NCI-H2227 (cell line): Measurements from ENCODE around the gene CDYL.

Experiments used
- DNase-seq: peaks from one replicate; lab custom pipeline; 2025; ENCODE audit not compliant: unreplicated experiment; lab: John Stamatoyannopoulos, UW

The CDYL gene

GRCh38 chr6:4802312-4802935, 26.2 kb downstream of the CDYL start:
- no peak for DNase-seq

DNA sequence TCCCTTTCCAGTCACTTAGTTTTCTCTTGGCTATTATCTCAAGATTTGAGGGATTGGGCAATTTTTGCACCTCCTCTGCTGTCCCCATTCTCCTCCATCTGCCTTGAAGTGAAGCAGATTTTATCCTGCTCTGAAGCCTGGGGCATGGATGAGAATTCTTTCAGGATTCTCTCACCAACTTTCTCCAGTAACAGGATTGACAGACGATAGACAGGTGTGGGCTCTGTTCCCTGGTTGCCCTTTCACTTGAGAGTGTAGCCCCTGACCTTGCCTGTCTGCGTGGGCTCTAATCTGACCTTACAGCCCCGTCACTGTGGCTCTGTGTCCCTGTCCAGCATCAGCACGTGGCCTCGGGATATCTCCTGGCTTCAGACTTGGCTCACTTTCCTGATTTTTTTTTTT, 27.1 kb downstream of the CDYL start:
- DNase-seq, result no peak

DNA sequence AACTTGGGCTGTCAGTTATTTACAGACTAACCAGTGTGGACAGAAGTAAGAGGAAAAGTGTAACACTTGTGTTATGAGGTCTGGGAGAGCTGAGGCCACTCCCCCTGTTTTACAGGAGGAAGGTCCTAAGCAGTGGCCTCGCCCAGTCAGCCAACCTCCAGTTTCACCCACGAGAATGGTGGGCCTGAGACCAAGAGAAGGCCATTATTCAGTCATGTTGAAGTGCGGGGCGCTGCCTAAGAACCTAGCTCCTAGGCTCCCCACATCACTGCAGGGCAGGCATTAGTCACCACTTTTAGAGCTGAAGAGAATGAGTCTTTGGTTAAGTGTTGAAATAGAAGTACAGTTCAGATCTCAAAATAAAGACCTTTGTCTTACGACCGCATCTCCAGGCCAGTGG, 27.9 kb downstream of the CDYL start:
- no peak for DNase-seq

GRCh38 chr6:4805553-4806336, 29.5 kb downstream of the CDYL start:
- peak; percentile 50 for DNase-seq

- DNase-seq, result no peak
Measured at GRCh38 chr6:4806337-4806725, 30.1 kb downstream of the CDYL start.

DNA sequence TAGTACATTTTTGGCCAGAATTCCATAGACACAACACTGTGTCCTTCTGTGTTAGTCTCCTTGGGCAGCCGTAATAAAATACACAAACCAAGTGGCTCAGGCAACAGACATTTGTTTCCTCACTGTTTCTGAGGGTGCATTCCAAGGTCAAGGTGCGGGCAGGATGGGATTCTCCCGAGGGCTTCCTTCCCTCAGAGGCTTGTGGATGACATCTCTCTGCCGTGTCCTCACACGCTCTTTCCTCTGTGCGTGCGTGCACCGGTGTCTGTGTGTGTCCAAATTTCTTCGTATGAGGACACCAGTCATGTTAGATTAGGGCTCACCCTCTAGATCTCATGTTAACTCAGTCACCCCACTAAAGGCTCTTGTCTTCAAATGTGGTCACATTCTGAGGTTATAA, 30.6 kb downstream of the CDYL start:
- DNase-seq, result no peak

DNA sequence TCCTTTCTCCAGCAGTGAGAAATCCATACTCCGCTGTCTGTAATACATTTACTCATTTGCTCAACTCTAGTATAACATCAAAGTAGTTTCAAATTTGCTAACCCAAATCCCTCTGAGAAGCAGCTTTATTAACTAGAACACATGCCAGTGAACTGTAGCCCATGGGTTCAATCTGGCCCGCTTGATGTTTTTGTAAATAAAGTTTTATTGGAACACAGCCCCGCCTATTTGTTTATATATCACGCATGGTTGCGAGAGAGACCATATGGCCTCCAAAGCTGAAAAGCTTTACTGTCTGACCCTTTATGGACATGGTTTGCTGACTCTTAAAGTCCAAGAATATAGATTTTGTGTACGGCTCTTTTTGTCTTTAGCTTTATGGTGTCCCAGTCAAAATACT, 32.2 kb downstream of the CDYL start:
- no peak for DNase-seq

DNA sequence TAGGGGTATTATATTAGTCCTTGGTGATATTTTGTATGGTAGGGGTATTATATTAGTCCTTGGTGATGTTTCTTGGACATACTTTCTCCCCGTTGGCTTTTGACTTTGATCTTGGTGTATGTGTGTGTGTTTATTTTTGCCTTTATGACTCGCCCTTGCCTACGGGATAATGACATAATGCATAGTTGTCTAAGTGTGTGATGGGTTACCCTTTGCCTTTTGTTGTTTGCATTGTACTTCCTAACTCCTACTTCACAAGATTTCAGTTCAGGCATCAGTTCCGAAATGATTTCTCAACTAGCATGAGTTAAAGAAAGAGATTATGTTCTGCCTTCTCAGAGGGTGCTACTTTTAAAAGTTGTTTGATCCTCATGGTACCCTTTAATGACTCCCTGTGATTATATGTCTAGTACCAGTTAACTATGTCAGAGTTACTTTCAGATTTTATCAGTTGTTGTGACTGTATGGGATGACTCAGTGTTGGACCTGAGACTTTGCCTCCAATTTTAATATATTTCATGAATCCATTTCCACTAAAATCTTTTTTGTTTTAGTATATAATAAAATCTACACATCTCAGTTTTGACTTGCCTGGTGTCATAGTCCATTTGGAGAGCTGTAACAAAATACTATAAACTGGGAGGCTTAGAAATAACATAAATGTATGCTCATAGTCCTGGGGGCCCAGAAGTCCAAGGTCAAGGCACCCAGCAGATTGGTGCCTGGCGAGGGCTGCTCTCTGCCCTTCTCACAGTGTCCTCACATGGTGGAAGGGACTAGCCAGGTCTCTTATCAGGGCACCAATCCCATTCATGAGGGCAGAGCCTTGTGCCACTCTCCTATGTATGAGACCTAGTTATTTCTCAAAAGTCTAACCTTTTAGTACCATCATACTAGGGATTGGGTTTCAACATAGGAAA, 34.1 kb downstream of the CDYL start:
- DNase-seq, result no peak

GRCh38 chr6:4812068-4812467, 35.9 kb downstream of the CDYL start:
- no peak for DNase-seq

DNA sequence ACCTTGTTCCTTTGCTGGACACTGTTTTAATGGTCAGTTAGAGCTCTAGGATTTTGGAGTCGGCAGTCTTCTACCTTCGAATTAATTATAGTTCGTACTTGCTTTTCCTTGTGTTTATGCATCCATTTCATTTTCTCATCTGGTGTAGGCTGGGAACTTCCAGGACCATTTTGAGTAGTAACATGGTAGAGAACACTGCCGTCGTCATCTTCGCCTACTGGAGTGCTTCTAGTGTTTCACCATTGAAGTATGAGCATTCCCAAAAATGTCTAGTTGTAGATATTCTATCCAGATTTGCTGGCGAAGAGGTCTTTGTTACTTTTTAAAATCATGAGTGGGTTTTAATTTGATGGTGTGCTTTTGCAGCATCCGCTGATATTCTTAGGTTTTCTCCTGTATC, 36.9 kb downstream of the CDYL start:
- no peak for DNase-seq

- DNase-seq, result no peak
Measured at GRCh38 chr6:4814212-4814611, 38.0 kb downstream of the CDYL start.

DNA sequence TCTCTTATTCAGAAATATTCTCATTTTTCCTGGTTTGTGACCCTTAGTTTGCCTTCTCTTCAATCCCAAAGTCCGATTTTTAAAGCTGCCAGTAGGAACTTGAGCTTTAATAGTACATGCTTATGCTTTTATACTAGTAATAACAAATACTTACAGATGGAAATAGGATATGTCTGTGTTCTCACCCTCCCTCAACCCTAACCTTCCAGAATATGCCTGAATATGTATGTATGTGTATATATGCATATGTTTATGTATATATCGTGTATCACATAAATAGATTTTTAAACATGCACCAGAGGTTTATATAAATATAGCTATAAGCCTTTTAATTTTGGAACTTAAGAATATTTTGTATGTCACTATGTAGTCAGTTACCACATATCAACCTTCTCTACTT, 38.8 kb downstream of the CDYL start:
- no peak for DNase-seq

- DNase-seq, result no peak
Measured at GRCh38 chr6:4815584-4815983, 39.4 kb downstream of the CDYL start.

GRCh38 chr6:4816904-4817303, 40.7 kb downstream of the CDYL start:
- DNase-seq, result no peak

DNA sequence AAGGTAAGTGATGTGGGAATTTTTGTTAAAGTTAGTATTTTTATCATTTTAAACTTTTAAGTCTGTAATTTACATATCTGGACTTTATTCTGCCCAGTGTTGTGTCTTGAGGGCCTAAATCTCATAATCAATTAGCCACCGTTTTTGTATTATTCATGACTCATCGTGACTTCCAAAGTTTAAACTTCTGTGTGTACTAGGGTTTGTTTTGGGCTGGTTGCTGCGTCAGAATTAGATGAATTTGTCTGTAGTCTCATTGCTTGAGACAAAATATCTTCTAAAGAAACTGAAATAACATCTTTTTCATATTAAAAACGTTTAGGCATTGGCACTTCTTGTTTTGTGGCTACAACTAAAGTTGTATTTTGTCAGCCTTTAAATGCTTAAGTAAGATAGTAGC, 41.3 kb downstream of the CDYL start:
- no peak for DNase-seq

DNA sequence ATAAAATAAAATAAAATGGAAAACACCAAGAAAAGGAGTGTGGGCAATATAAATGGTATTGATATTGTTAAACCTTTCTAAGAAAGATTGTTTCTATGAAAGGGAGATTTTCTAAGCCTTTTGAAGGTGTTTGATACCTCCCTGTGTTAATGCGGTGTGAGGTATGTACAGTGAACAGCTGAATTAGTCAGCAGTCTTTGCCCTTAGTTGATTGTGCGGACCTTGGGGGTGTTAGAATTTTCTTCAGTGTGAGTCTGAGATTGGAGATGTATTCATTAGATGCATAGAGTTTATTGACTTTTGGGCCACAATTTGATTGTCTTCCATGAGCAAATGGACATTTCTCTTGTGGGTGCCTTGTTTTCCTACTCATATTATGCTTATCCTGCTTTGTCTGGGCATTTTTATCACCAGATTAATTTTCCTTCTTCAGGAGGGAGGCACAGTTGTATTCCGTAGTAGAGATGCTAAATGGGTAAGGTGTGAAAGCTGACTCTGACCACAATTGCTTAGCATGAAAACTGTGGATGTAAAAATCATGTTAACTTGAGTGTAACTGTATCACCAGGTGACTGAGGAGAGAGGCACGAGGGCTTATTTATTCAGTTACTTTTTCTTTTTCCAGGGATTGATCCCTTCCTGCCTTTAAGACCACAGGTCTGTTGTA, 42.2 kb downstream of the CDYL start:
- no peak for DNase-seq

GRCh38 chr6:4819706-4820283, 43.6 kb downstream of the CDYL start:
- no peak for DNase-seq

GRCh38 chr6:4820704-4821276, 44.6 kb downstream of the CDYL start:
- no peak for DNase-seq

GRCh38 chr6:4822476-4822875, 46.3 kb downstream of the CDYL start:
- no peak for DNase-seq

DNA sequence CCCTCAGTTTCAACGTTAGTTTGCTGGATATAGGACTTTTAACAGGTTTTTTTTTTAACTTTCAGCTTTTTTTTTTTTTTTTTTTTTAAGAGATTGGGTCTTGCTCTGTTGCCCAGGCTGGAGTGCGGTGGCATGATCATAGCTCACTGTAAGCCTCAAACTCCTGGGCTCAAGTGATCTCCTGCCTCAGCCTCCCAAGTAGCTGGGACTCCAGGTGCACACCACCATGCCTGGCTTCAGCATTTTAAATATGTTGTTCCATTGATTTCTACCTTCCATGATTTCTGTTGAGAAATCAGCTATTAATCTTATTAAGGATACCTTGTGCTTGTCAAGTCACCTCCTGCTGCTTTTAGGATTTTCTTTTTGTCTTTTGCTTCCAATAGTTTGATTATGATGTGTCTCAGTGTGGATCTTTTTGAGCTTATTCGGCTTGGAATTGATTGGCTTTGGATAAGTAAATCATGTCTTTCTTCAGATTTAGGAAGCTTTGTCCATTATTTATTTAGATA, 52.0 kb downstream of the CDYL start:
- no peak for DNase-seq
